GM12865 (cell line): ENCODE data around the gene SGPP1.
"Not testable (repeated sequence)": the region's sequence is repeated elsewhere in the genome, so short reads cannot be mapped to it uniquely, and the experiment has no call there.

Experiments used
- DNase-seq: peaks from one replicate; pipeline ENCODE4 v3.0.0; 2010; ENCODE audit warnings: low read depth
- H3K4me3 ChIP-seq: 2 replicates; pipeline ENCODE4 v1.5.1; 2011; ENCODE audit warnings: mild to moderate bottlenecking, low read depth, low read length, control low read depth
- CTCF ChIP-seq: IDR thresholded peaks from 2 replicates; pipeline ENCODE4 v1.5.1; 2011; ENCODE audit warnings: low read length, control low read depth, low read depth, inconsistent platforms; ENCODE audit not compliant: insufficient read depth; ENCODE audit errors: missing control alignments

Gene SGPP1

GRCh38 chr14:63710497-63710896, 17.4 kb downstream of the SGPP1 start:
- no peak for TF ChIP-seq CTCF
- peak overlapping the region; percentile 13; the same call in 1 of the 2 replicates for H3K4me3 ChIP-seq
- DNase-seq, result peak; percentile 26

- no peak for DNase-seq
- no peak for TF ChIP-seq CTCF
- H3K4me3 ChIP-seq, result no peak overlapping the region
These were observed 18.3 kb downstream of the SGPP1 start for GRCh38 chr14:63709589-63709988.

- H3K4me3 ChIP-seq, result no peak overlapping the region
- no peak for TF ChIP-seq CTCF
- no peak for DNase-seq
These were observed 20.6 kb downstream of the SGPP1 start for GRCh38 chr14:63707216-63707615.

GRCh38 chr14:63705561-63706070, 22.2 kb downstream of the SGPP1 start:
- DNase-seq, result peak; percentile 73
- TF ChIP-seq CTCF, result no peak
- H3K4me3 ChIP-seq, result peak overlapping the region; percentile 20; the same call in 1 of the 2 replicates

- H3K4me3 ChIP-seq, DNase-seq: not testable (repeated sequence)
These were observed 25.3 kb downstream of the SGPP1 start for GRCh38 chr14:63702530-63702929.

GRCh38 chr14:63701606-63702299, 26.1 kb downstream of the SGPP1 start:
- no peak overlapping the region for H3K4me3 ChIP-seq
- no peak for TF ChIP-seq CTCF
- DNase-seq, result no peak

GRCh38 chr14:63692310-63693020, 35.4 kb downstream of the SGPP1 start:
- H3K4me3 ChIP-seq, result no peak overlapping the region
- no peak for DNase-seq
- no peak for TF ChIP-seq CTCF
